Gastroesophageal sphincter (tissue), 3 donors: Measurements from ENCODE around the gene FARS2.

Experiments
- EP300 ChIP-seq: sonication (generic); formaldehyde crosslinking; IDR thresholded peaks from one replicate; pipeline ENCODE4 v1.6.1; 2017; ENCODE audit warnings: antibody characterized with exemption, mild to moderate bottlenecking
- POLR2A ChIP-seq, 2 donors: fragments of 450-650 bp; IDR thresholded peaks; one replicate each; pipeline ENCODE4 v1.6.1; 2017; ENCODE audit warnings: antibody characterized with exemption in 2 of 2, mild to moderate bottlenecking in 2 of 2, moderate library complexity in 1 of 2
- TF ChIP-seq, protein P1 (sequence below), 4 experiments: fragments of 200-600 bp in 2 of 4; fragments of 450-650 bp in 2 of 4; sonication (generic) in 1 of 4; IDR thresholded peaks; one replicate each; pipeline ENCODE4 v1.5.1; 2017 to 2019; ENCODE audit warnings: antibody characterized with exemption in 4 of 4, mild to moderate bottlenecking in 2 of 4, moderate library complexity in 2 of 4

DNA sequence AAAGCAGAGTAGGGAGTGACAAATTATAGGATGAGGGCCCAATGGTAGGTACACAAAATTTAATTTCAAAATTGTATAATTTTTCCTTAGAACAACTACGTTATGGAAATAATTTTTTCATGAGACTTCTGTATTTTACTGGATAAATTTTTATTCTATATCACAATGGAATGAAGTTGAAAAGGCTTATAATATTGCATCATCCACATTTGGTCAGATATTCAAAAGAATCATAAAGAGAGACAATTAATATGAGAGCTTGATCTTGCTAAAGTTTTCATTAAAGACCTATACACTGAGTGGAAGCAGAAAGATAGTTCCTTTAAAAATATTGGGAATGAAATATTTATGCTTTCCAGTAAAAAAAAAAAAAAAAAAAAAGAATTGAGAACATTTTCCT, 242.8 kb downstream of the FARS2 start:
- TF ChIP-seq POLR2A (IDR thresholded peaks at IDR 0.05) (no peak), EP300 (no peak)
- TF ChIP-seq, protein P1, sequence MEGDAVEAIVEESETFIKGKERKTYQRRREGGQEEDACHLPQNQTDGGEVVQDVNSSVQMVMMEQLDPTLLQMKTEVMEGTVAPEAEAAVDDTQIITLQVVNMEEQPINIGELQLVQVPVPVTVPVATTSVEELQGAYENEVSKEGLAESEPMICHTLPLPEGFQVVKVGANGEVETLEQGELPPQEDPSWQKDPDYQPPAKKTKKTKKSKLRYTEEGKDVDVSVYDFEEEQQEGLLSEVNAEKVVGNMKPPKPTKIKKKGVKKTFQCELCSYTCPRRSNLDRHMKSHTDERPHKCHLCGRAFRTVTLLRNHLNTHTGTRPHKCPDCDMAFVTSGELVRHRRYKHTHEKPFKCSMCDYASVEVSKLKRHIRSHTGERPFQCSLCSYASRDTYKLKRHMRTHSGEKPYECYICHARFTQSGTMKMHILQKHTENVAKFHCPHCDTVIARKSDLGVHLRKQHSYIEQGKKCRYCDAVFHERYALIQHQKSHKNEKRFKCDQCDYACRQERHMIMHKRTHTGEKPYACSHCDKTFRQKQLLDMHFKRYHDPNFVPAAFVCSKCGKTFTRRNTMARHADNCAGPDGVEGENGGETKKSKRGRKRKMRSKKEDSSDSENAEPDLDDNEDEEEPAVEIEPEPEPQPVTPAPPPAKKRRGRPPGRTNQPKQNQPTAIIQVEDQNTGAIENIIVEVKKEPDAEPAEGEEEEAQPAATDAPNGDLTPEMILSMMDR (IDR thresholded peaks at IDR 0.05), result no peak
